ENCODE results near the gene AXDND1. TPM values are rescaled to one million over a fixed set of nuclear protein-coding genes. Genes with fewer than 3 reads are reported as not detected.
"Not testable (repeated sequence)": the region's sequence is repeated elsewhere in the genome, so short reads cannot be mapped to it uniquely, and the experiment has no call there.

Gene AXDND1
- polyA plus RNA-seq, 1 experiment = 0.27 TPM

DNA sequence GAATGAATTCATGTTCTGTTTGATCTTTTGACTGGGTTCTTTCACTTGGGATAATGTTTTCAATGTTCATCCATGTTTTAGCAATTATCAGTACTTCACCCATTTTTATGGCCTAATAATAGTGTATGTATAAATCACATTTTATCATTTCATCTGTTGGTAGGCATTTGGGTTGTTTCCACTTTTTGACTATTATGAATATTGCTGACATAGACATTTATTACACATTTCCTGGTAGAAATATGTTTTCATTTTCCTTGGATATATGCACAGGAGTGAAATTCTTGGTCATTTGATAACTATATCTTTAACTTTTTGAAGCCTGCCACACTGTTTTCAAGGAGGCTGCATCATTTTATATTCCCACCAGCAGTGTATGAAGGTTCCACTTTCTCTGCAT lies 79.8 kb downstream of the AXDND1 start:
- no peak overlapping the region for H3K4me3 ChIP-seq (ENCODE audit: low read depth, low read length)
- ChIA-PET CTCF (no interaction called here), POLR2A (no interaction called here)
- no peak for DNase-seq (ENCODE audit: low read depth)
- no peaks in the 10 kb centered on the region for H3K36me3 ChIP-seq (ENCODE audit: control insufficient read depth, insufficient read depth, low read length)
- TF ChIP-seq, protein P1, sequence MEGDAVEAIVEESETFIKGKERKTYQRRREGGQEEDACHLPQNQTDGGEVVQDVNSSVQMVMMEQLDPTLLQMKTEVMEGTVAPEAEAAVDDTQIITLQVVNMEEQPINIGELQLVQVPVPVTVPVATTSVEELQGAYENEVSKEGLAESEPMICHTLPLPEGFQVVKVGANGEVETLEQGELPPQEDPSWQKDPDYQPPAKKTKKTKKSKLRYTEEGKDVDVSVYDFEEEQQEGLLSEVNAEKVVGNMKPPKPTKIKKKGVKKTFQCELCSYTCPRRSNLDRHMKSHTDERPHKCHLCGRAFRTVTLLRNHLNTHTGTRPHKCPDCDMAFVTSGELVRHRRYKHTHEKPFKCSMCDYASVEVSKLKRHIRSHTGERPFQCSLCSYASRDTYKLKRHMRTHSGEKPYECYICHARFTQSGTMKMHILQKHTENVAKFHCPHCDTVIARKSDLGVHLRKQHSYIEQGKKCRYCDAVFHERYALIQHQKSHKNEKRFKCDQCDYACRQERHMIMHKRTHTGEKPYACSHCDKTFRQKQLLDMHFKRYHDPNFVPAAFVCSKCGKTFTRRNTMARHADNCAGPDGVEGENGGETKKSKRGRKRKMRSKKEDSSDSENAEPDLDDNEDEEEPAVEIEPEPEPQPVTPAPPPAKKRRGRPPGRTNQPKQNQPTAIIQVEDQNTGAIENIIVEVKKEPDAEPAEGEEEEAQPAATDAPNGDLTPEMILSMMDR (IDR thresholded peaks at IDR 0.05; ENCODE audit: insufficient read depth, low read depth, low read length) = no peak
- H3K27me3 ChIP-seq (ENCODE audit: control insufficient read depth, insufficient read depth, low read length) = no peaks in the 10 kb centered on the region

DNA sequence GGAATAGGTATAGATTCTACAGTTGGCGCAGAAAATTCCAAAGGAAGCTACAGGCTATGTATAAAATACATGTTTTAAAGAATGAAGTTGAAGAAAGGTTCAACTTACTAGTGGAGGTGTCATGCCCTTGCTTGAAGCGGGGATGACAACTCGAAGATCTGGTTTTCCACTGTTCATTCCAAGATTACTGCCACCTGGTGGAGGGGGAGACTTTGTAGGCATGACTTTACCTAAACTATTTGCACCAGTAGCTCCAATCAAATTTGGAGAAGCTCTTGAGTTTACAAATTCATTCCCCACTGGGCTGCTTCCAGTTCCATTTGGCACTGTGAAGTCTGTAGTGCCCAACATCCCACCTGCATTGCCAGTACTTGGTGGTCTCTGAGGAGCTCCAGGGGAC lies 81.7 kb downstream of the AXDND1 start:
- ChIA-PET POLR2A (no interaction called here), CTCF (interaction anchor here (0.6 to 2.2 kb wide), 4 partner anchors 9 to 55 kb away, joined by 3 to 8 read pairs (median 4); no protein-coding TSS in a partner anchor)
- H3K4me3 ChIP-seq (ENCODE audit: low read depth, low read length) = no peak overlapping the region
- DNase-seq (ENCODE audit: low read depth) = no peak
- no peaks in the 10 kb centered on the region for H3K36me3 ChIP-seq (ENCODE audit: control insufficient read depth, insufficient read depth, low read length)
- no peaks in the 10 kb centered on the region for H3K27me3 ChIP-seq (ENCODE audit: control insufficient read depth, insufficient read depth, low read length)
- TF ChIP-seq, protein P1 (IDR thresholded peaks at IDR 0.05; ENCODE audit: insufficient read depth, low read depth, low read length) = 0 out of 2 replicates have a peak, but pooled peaks have one; percentile 6

DNA sequence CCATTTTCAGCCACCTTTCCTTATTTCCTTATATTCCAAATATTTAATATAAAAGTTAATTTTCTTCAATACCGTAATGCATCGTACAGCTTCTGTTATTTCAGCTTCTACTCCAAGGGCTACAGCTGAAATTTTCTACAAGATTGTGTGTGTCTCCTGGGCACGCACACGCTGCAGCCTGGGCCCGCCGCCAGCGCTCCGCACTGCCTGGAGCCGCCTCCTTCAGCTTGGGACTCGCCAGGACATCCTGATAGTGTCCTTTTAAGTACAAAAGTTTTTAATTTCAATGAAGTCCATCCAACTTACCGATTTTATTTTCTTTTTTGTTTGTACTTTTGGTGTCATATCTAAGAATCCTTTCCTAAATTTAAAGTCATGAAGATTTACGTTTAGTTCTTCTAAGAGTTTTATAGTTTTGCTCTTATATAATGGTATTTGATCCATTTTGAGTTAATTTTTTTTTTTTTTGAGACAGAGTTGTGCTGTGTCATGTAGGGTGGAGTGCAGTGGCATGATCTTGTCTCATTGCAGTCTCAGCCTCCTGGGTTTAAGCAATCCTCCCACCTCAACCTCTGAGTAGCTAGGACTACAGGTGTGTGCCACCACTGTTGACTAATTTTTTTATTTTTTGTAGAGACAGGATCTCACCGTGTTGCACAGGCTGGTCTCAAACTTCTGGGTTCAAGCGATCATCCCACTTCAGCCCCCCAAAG lies 82.8 kb downstream of the AXDND1 start:
- CTCF ChIA-PET = interaction anchor here (0.7 to 2.2 kb wide), 2 partner anchors 10 to 197 kb away, joined by 3 to 8 read pairs; no protein-coding TSS in a partner anchor

DNA sequence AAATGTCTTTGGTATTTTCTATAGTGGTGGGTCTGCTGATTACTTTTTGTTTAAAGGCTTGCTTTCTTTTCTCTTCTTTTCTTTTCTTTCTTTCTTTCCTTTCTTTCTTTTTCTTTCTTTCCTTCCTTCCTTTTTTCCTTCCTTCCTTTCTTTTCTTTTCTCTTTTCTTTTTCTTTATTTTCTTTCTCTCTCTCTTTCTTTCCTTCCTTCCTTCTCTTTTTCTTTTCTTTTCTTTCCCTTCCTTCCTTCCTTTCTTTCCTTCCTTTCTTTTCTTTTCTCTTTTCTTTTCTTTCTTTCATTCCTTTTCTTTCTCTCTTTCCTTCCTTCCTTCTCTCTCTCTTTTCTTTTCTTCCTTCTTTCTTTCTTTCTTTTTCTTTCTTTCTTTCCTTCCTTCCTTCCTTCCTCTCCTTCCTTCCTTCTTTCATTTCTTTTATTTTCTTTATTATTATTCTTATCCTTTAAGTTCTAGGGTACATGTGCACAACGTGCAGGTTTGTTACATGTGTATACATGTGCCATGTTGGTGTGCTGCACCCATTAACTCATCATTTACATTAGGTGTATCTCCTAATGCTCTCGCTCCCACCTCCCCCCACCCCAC lies 93.9 kb downstream of the AXDND1 start:
- H3K4me3 ChIP-seq (ENCODE audit: low read depth, low read length); CTCF ChIA-PET; DNase-seq (ENCODE audit: low read depth); H3K36me3 ChIP-seq (ENCODE audit: control insufficient read depth, insufficient read depth, low read length); POLR2A ChIA-PET; H3K27me3 ChIP-seq (ENCODE audit: control insufficient read depth, insufficient read depth, low read length): not testable (repeated sequence)

More for the DNA sequence above, 82.8 kb downstream of the AXDND1 start:
- H3K27me3 ChIP-seq (ENCODE audit: control insufficient read depth, insufficient read depth, low read length) = no peaks in the 10 kb centered on the region
- no peaks in the 10 kb centered on the region for H3K36me3 ChIP-seq (ENCODE audit: control insufficient read depth, insufficient read depth, low read length)
- TF ChIP-seq, protein P1 (IDR thresholded peaks at IDR 0.05; ENCODE audit: insufficient read depth, low read depth, low read length) = no peak
- H3K4me3 ChIP-seq (ENCODE audit: low read depth, low read length) = no peak overlapping the region
- POLR2A ChIA-PET = no interaction called here
- DNase-seq (ENCODE audit: low read depth) = no peak

DNA sequence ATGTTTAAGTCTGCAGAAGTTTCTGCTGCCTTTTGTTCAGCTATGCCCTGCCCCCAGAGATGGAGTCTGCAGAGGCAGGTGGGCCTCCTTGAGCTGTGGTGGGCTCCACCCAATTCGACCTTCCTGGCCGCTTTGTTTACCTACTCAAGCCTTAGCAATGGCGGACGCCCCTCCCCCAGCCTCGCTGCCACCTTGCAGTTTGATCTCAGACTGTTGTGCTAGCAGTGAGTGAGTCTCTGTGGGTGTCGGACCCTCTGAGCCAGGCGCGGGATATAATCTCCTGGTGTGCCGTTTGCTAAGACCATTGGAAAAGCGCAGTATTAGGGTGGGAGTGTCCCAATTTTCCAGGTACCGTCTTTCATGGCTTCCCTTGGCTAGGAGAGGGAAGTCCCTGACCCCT lies 99.9 kb downstream of the AXDND1 start:
- CTCF ChIA-PET; H3K27me3 ChIP-seq (ENCODE audit: control insufficient read depth, insufficient read depth, low read length); DNase-seq (ENCODE audit: low read depth); POLR2A ChIA-PET; H3K4me3 ChIP-seq (ENCODE audit: low read depth, low read length); H3K36me3 ChIP-seq (ENCODE audit: control insufficient read depth, insufficient read depth, low read length): not testable (repeated sequence)

DNA sequence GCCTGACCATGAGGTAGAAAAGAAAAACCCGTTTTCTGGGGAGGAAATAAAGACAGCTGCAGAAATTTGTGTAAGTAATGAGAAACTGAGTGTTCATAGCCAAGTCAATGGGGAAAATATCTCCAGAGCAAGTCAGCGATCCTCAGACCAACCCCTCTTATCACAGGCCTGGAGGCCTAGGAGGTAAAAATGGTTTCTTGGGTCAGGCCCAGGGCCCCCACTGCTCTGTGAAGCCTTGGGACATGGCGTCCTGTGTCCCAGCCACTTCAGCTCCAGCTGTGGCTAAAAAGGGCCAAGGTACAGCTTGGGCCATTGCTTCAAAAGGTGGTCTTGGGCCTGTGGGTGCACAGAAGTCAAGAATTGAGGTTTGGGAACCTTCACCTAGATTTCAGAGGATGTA lies 108.9 kb downstream of the AXDND1 start:
- ChIA-PET CTCF (no interaction called here), POLR2A (no interaction called here)
- H3K27me3 ChIP-seq (ENCODE audit: control insufficient read depth, insufficient read depth, low read length) = no peaks in the 10 kb centered on the region
- TF ChIP-seq, protein P1 (IDR thresholded peaks at IDR 0.05; ENCODE audit: insufficient read depth, low read depth, low read length) = no peak
- DNase-seq (ENCODE audit: low read depth) = no peak
- H3K4me3 ChIP-seq (ENCODE audit: low read depth, low read length) = no peak overlapping the region
- no peaks in the 10 kb centered on the region for H3K36me3 ChIP-seq (ENCODE audit: control insufficient read depth, insufficient read depth, low read length)

Data from BJ (cell line).